D721Med (cell line): Measurements from ENCODE around the gene COL5A1.

Experiments
- DNase-seq: peaks from one replicate; pipeline ENCODE4 v3.0.0; 2011; ENCODE audit warnings: low spot score; ENCODE audit not compliant: insufficient read length
- FAIRE-seq: peaks from 2 replicates; lab custom pipeline; 2011; peaks lifted over from hg19 to GRCh38; lab: Jason Lieb, UNC
- TF ChIP-seq, protein P1 (sequence below): IDR thresholded peaks from 2 replicates; pipeline ENCODE4 v1.5.1; 2012; ENCODE audit warnings: mild to moderate bottlenecking, control low read depth; ENCODE audit not compliant: insufficient read depth; ENCODE audit errors: missing control alignments

The COL5A1 gene

DNA sequence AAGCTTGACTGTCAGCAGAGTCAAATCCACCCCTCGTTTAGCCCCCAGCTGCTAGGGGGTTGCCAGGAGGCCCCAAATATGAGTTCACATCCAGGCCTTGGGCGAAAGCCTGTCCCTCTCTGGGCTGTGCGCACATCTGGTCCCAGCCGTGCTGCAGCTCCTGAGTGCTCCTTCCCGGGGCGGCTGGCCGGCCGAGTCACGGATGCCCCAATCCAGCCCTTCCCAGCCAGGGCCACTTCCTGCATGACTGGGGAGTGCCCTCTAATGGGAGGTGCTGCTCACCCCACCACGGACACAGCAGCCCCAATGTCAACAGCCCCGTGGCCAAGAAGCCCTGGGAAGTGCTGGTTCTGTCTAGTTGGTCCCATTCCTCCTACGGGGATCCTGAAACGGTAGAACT, 135.6 kb downstream of the COL5A1 start:
- FAIRE-seq (no peak), DNase-seq (no peak)
- TF ChIP-seq, protein P1, sequence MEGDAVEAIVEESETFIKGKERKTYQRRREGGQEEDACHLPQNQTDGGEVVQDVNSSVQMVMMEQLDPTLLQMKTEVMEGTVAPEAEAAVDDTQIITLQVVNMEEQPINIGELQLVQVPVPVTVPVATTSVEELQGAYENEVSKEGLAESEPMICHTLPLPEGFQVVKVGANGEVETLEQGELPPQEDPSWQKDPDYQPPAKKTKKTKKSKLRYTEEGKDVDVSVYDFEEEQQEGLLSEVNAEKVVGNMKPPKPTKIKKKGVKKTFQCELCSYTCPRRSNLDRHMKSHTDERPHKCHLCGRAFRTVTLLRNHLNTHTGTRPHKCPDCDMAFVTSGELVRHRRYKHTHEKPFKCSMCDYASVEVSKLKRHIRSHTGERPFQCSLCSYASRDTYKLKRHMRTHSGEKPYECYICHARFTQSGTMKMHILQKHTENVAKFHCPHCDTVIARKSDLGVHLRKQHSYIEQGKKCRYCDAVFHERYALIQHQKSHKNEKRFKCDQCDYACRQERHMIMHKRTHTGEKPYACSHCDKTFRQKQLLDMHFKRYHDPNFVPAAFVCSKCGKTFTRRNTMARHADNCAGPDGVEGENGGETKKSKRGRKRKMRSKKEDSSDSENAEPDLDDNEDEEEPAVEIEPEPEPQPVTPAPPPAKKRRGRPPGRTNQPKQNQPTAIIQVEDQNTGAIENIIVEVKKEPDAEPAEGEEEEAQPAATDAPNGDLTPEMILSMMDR, result no peak

DNA sequence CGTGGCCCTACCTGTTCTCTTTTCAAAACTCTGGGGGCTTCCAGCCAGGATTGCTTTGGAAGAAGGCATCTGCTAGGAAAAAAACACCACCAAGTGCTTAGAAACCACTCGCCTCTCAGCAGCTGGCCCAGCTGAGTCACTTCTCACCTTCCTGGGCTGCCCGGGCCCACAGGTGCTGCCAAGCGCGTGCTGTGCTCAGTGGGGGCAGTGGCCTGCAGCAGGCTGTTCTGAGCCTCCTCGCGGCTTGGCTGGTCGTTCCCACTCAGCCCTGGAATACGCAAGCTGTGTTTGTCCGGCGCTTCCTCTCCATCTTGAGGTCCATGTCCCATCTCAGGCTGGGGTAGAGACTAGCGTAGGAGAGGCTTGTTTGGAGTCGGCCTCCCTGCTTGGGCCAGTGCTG, 136.6 kb downstream of the COL5A1 start:
- DNase-seq (no peak), FAIRE-seq (no peak)
- TF ChIP-seq, protein P1, result no peak

DNA sequence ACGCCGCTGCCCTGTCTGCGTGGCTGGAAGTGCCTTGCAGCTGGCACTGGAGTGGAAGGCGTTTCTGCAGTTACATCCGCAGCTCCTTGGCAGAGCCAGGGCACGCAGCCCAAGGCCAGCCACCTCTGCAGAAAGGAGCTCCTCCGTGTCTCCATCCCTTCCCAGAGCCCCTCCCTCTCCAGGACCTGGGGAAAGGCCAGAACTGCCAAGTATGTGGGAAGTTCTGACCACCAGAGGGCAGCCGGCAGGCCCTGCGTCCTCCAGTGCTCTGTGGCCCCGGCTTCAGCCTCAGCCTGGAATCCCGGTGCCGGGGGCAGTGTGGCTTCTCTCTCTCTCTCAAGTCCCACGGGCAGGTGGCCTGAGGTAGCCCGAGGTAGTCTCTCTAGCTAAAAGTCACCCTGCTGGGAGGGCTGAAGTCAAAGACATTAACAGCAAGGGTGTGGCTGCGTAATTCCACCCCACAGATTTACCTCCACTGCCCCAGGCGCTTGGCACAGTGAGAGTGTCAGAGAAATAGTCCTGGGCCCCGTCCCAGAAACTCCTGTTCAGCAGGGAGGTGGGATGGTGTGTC, 137.3 kb downstream of the COL5A1 start:
- TF ChIP-seq, protein P1, result peak; percentile 60
- DNase-seq, result peak; percentile 63
- no peak for FAIRE-seq

DNA sequence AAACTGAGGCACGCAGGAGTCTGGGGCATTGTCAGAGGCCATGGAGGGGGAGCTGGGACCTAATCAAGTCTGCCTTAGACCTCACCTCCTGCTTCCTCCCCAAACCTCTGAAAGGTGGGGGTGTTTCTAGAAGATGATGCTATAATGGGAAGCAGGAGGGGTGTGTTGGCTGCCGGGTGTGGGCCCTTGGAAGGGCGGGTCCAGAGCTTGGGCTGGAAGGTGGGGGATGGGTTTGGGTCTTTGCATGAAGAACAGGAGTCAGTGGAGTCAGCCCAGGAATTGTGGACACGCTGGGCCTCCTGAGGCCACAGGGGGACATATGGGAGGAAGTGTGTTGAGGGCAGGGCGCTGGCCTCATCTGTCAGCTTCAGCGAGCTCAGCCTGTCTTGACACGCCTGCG, 138.0 kb downstream of the COL5A1 start:
- TF ChIP-seq, protein P1, result no peak
- no peak for DNase-seq
- no peak for FAIRE-seq

DNA sequence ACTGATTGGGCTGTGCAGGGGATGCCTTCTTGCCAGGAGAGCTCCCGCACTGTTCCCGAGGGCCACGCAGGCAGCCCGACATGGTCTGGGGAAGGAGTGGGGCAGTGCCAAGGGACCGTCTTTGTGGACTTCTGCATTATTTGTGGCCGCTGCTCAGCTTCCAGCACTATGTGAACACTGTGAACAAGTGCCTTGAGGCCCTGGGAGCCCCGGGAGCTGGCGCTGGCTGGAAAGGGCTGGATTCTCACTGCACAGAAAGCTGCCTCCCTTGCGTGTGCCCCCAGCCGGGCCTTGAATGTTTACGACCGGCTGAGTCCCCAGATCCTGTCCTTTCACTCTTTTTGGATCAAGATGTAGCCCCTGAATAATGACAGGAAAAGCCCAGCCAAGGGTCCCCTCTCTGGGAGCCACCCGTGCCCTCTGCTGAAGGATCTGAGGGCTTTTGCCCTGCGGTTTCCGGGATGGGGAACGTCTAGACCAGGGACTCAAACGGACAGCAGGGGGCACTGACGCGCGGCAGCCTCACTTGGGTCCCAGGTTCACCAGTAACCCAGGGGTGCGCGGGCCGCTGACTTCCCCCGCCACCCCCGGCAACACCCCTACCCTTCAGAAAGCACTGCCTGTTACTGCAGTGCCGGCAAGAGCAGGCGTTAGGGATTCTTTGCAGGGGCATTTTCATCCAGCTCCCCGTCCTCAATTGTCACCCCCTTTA, 140.1 kb downstream of the COL5A1 start:
- DNase-seq, result no peak
- FAIRE-seq, result no peak
- TF ChIP-seq, protein P1, result peak; percentile 38

DNA sequence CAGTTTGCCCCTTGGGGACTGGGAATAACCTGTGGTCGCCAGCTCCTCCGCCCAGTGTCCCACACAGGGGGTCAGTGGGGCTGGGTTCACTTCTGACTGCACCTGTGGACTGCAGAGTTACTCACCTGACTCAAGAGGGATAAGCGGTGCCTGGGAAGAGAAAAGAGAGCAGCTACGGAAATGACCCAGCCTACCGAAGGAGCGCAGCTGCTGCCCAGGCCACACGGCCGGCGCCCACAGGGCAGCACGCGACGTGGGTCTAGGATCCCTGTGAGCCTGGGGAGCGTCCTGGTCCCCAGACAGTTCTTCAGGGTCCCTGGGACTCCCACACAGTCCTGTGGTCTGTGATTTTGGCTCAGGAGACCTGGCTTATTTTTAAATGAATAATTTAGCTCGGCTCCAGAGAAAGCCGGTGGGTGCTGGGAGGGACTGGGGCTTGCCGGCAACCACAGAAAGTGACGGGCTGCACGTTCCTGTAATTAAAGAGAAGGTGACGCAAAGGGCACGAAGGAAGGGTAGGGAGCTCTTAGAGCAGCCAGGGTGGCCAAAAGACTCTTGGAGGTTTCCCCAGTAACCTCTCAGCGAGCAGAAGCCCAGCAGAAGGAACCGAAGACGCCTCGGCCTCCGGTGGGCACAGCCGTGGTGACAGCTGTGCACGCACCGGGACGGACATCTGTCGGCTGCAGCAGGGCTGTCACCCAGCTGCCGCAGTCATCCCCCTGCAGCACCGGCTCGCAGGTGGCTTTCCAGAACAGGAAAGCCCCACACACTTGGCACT, 141.5 kb downstream of the COL5A1 start:
- DNase-seq (no peak), FAIRE-seq (no peak)
- TF ChIP-seq, protein P1, result no peak
